ENCODE results near the gene SLC35G2.
"Not testable (repeated sequence)": the region's sequence is repeated elsewhere in the genome, so short reads cannot be mapped to it uniquely, and the experiment has no call there.

DNA sequence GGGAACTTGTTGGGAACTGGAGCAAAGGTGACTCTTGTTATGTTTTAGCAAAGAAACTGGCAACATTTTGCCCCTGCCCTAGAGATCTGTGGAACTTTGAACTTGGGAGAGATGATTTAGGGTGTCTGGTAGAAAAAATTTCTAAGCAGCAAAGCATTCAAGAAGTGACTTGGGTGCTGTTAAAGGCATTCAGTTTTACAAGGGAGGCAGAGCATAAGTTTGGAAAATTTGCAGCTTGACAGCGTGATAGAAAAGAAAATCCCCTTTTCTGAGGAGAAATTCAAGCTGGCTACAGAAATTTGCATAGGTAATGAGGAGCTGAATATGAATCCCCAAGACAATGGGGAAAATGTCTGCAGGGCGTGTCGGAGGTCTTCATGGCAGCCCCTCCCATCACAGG, 53.3 kb downstream of the SLC35G2 start:
- TF ChIP-seq EZH2phosphoT487, CTCF (IDR thresholded peaks at IDR 0.05; ENCODE audit: low read length): not testable (repeated sequence)
